IMR-90 (cell line): ENCODE results near the gene ZDHHC1. TPM values are rescaled to one million over a fixed set of nuclear protein-coding genes. Genes with fewer than 3 reads are reported as not detected.
A peak's percentile ranks its signal among the peaks of the same experiment; 100 is the strongest.

ENCODE experiments used
- ATAC-seq: fragments of 200-7000 bp; cut with Tn5 transposase; 2 replicates; pipeline ENCODE4 v1.9.1; 2020; ENCODE audit warnings: low read depth, mild to moderate bottlenecking, moderate library complexity
- BruUV-seq: library from RNA; stranded (reverse); fragments of 400-500 nt; replicated peaks from 2 replicates; lab custom pipeline; 2021; lab: Mats Ljungman, UMichigan
- CTCF ChIA-PET: fragments of 300-600 bp; formaldehyde crosslinking; extraction: SDS; loops from one replicate; lab custom pipeline; 2021; ENCODE audit warnings: antibody characterized with exemption; lab: Yijun Ruan, JAX
- POLR2A ChIA-PET: fragments of 300-600 bp; sonication (Branson Sonifier 250); formaldehyde crosslinking; loops from one replicate; lab custom pipeline; 2022; ENCODE audit warnings: antibody characterized with exemption; ENCODE audit not compliant: unreplicated experiment; lab: Charles Lee
- DNase-seq: peaks from one replicate; pipeline ENCODE4 v3.0.0; 2013
- H2AFZ ChIP-seq: replicated peaks from 2 replicates; pipeline ENCODE3; 2013; ENCODE audit warnings: low read length, mild to moderate bottlenecking; ENCODE audit not compliant: poor library complexity
- H2AK5ac ChIP-seq: 2 replicates; pipeline ENCODE4 v1.6.1; 2013; ENCODE audit warnings: low read depth, low read length, inconsistent platforms
- H2AK9ac ChIP-seq: replicated peaks from 2 replicates; pipeline ENCODE3; 2013; ENCODE audit warnings: mild to moderate bottlenecking, low read depth, low read length, moderate library complexity; ENCODE audit not compliant: poor library complexity
- H2BK120ac ChIP-seq: 2 replicates; pipeline ENCODE4 v1.6.1; 2013; ENCODE audit warnings: low read depth, low read length, inconsistent platforms
- H2BK15ac ChIP-seq: 3 replicates; pipeline ENCODE4 v1.6.1; 2013; ENCODE audit warnings: low read depth, low read length, inconsistent platforms
- H2BK20ac ChIP-seq: 2 replicates; pipeline ENCODE4 v1.6.1; 2013; ENCODE audit warnings: low read depth, mild to moderate bottlenecking, inconsistent platforms, low read length, moderate library complexity
- H2BK5ac ChIP-seq: 2 replicates; pipeline ENCODE4 v1.6.1; 2013; ENCODE audit warnings: mild to moderate bottlenecking, low read depth, low read length, inconsistent platforms; ENCODE audit not compliant: poor library complexity, severe bottlenecking
- H3K14ac ChIP-seq: replicated peaks from 2 replicates; pipeline ENCODE4 v1.6.1; 2013; ENCODE audit warnings: low read depth, low read length, inconsistent platforms
- H3K18ac ChIP-seq: 2 replicates; pipeline ENCODE4 v1.6.1; 2013; ENCODE audit warnings: low read depth, low read length, control low read depth
- H3K23ac ChIP-seq: 2 replicates; pipeline ENCODE4 v1.6.1; 2013; ENCODE audit warnings: low read depth, low read length, inconsistent platforms
- H3K27ac ChIP-seq: 2 replicates; pipeline ENCODE4 v1.5.1; 2013; ENCODE audit warnings: mild to moderate bottlenecking, control low read depth, low read length; ENCODE audit not compliant: insufficient read depth
- H3K27me3 ChIP-seq: 2 replicates; pipeline ENCODE4 v1.6.1; 2013; ENCODE audit warnings: low read length; ENCODE audit not compliant: control insufficient read depth, insufficient read depth
- H3K36me3 ChIP-seq: 2 replicates; pipeline ENCODE4 v1.6.1; 2013; ENCODE audit warnings: low read length, mixed read lengths; ENCODE audit not compliant: control insufficient read depth, insufficient read depth
- H3K4ac ChIP-seq: 2 replicates; pipeline ENCODE4 v1.6.1; 2013; ENCODE audit warnings: low read depth, low read length, inconsistent platforms
- H3K4me1 ChIP-seq: 2 replicates; pipeline ENCODE4 v1.6.1; 2013; ENCODE audit warnings: low read length, mixed read lengths; ENCODE audit not compliant: control insufficient read depth, insufficient read depth
- H3K4me2 ChIP-seq: 2 replicates; pipeline ENCODE4 v1.6.1; 2013; ENCODE audit warnings: low read depth, mild to moderate bottlenecking, control low read depth, low read length, moderate library complexity
- H3K4me3 ChIP-seq: 2 replicates; pipeline ENCODE4 v1.5.1; 2013; ENCODE audit warnings: low read depth, mild to moderate bottlenecking, control low read depth, low read length, moderate library complexity; ENCODE audit not compliant: insufficient read depth
- H3K56ac ChIP-seq: 2 replicates; pipeline ENCODE4 v1.6.1; 2013; ENCODE audit warnings: low read length, inconsistent platforms; ENCODE audit not compliant: insufficient read depth; ENCODE audit errors: extremely low read depth
- H3K79me1 ChIP-seq, 2 experiments: 2 replicates each; pipeline ENCODE4 v1.6.1; 2013; ENCODE audit warnings: low read length in 2 of 2, inconsistent platforms in 1 of 2, low read depth in 1 of 2
- H3K9ac ChIP-seq: 2 replicates; pipeline ENCODE4 v1.6.1; 2013; ENCODE audit warnings: low read depth, low read length, control low read depth
- H3K9me1 ChIP-seq: 2 replicates; pipeline ENCODE4 v1.6.1; 2013; ENCODE audit warnings: low read length, inconsistent platforms; ENCODE audit not compliant: insufficient read depth
- H3K9me3 ChIP-seq: 2 replicates; pipeline ENCODE4 v1.6.1; 2013; ENCODE audit warnings: low read length; ENCODE audit not compliant: control insufficient read depth, insufficient read depth
- H4K20me1 ChIP-seq: 2 replicates; pipeline ENCODE4 v1.6.1; 2013; ENCODE audit warnings: low read length, inconsistent platforms; ENCODE audit not compliant: insufficient read depth
- H4K5ac ChIP-seq: 2 replicates; pipeline ENCODE4 v1.6.1; 2013; ENCODE audit warnings: mild to moderate bottlenecking, low read depth, low read length, control low read depth
- H4K8ac ChIP-seq, 2 experiments: 2 replicates each; pipeline ENCODE4 v1.6.1; 2013; ENCODE audit warnings: low read depth in 2 of 2, low read length in 2 of 2, control low read depth in 1 of 2, inconsistent platforms in 1 of 2
- H4K91ac ChIP-seq: 2 replicates; pipeline ENCODE4 v1.6.1; 2013; ENCODE audit warnings: low read depth, low read length, inconsistent platforms; ENCODE audit not compliant: insufficient read depth
- BHLHE40 ChIP-seq: fragments of 150-350 bp; IDR thresholded peaks from 2 replicates; pipeline ENCODE4 v1.6.1; 2016; ENCODE audit warnings: mild to moderate bottlenecking, low read depth, low read length
- FOS ChIP-seq: fragments of 150-350 bp; IDR thresholded peaks from 2 replicates; pipeline ENCODE4 v1.6.1; 2016; ENCODE audit warnings: low read depth, low read length
- MAFK ChIP-seq: IDR thresholded peaks from 2 replicates; pipeline ENCODE4 v1.6.1; 2012; ENCODE audit warnings: low read depth, low read length, improper control_type of control experiment
- MAZ ChIP-seq: IDR thresholded peaks from 2 replicates; pipeline ENCODE4 v1.6.1; 2012; ENCODE audit warnings: low read depth, mild to moderate bottlenecking, low read length, improper control_type of control experiment, moderate library complexity, borderline replicate concordance
- MXI1 ChIP-seq: IDR thresholded peaks from 2 replicates; pipeline ENCODE4 v1.6.1; 2012; ENCODE audit warnings: low read depth, mild to moderate bottlenecking, low read length, moderate library complexity, borderline replicate concordance
- NFE2L2 ChIP-seq: fragments of 150-350 bp; IDR thresholded peaks from 2 replicates; pipeline ENCODE4 v1.6.1; 2016; ENCODE audit warnings: low read depth, mild to moderate bottlenecking, low read length
- RCOR1 ChIP-seq: IDR thresholded peaks from 2 replicates; pipeline ENCODE4 v1.6.1; 2012; ENCODE audit warnings: mild to moderate bottlenecking, low read length, improper control_type of control experiment; ENCODE audit not compliant: insufficient replicate concordance
- RFX5 ChIP-seq: IDR thresholded peaks from 2 replicates; pipeline ENCODE4 v1.8.0; 2012; ENCODE audit warnings: low read depth, mild to moderate bottlenecking, low read length, moderate library complexity
- USF2 ChIP-seq: fragments of 150-350 bp; IDR thresholded peaks from 2 replicates; pipeline ENCODE4 v1.6.1; 2017; ENCODE audit warnings: mild to moderate bottlenecking, antibody characterized with exemption, low read length, low read depth
- WGBS, 2 experiments: methylation state at CpG; one replicate each; pipeline versions ENCODE4 v1.1.5 to v1.1.7; 2013; ENCODE audit warnings: missing lambda C conversion rate in 2 of 2; ENCODE audit not compliant: insufficient read length in 1 of 2; ENCODE audit errors: extremely low coverage in 2 of 2; 5-methylcytosine and 5-hydroxymethylcytosine counted together
- dilution Hi-C: fragments of 300-500 bp; cut with HindIII; formaldehyde crosslinking; loops from one replicate; pipeline ENCODE4 v1.14.3; 2018; ENCODE audit warnings: low sequenced_read_pairs; ENCODE audit not compliant: unreplicated experiment
- in situ Hi-C: fragments of 300-500 bp; cut with MboI; formaldehyde crosslinking; loops from 3 replicates; pipeline ENCODE4 v1.14.3; 2019; ENCODE audit warnings: low sequenced_read_pairs, inconsistent platforms, mixed read lengths
- intact Hi-C: fragments of 100-400 bp; cut with micrococcal nuclease; formaldehyde crosslinking; loops from 2 replicates; pipeline ENCODE4 v1.10.0; 2022
- polyA plus RNA-seq, 3 experiments: library from polyadenylated mRNA; depleted of rRNA; stranded (reverse); fragments of >200 nt; gene quantifications; 2 replicates each; pipeline ENCODE4 v1.2.3, GENCODE V29; 2012; ENCODE audit warnings: low replicate concordance in 1 of 3
- total RNA-seq: library from RNA; depleted of rRNA; stranded (reverse); fragments of >200 nt; gene quantifications from 2 replicates; pipeline ENCODE4 v1.2.3, GENCODE V29; 2012
- TF ChIP-seq, protein P1 (sequence below): fragments of 150-350 bp; IDR thresholded peaks from 2 replicates; pipeline ENCODE4 v1.6.1; 2016; ENCODE audit warnings: low read depth, mild to moderate bottlenecking, low read length, moderate library complexity, borderline replicate concordance

ZDHHC1 gene
- total and polyA plus RNA-seq, 2 of the 4 experiments (the other 2 are of a cell fraction), result 2.0 to 5.9 TPM

- intact Hi-C loops, result no loop called here
- Histone ChIP-seq H4K20me1 (no peaks in the 10 kb centered on the region), H2BK5ac (no peak overlapping the region), H3K79me1 (no peaks in the 10 kb centered on the region), H3K23ac (no peak overlapping the region), H3K4me2 (no peak overlapping the region), H3K9me1 (no peaks in the 10 kb centered on the region), H3K14ac (0 out of 2 replicates have a peak overlapping the region, but pooled peaks have one; percentile 30), H3K9ac (no peak overlapping the region), H3K56ac (no peak overlapping the region), H2BK15ac (no peak overlapping the region), H3K27me3 (peaks cover 31% of the 10 kb centered on the region), H2AK9ac (no peak overlapping the region), H3K18ac (no peak overlapping the region), H4K5ac (no peak overlapping the region), H2AK5ac (no peak overlapping the region), H3K4me1 (no peaks in the 10 kb centered on the region), H3K36me3 (no peaks in the 10 kb centered on the region), H2BK120ac (no peak overlapping the region), H3K9me3 (no peaks in the 10 kb centered on the region), H3K27ac (no peak overlapping the region), H2BK20ac (no peak overlapping the region), H4K8ac (no peak overlapping the region), H2AFZ (no peak overlapping the region), H4K91ac (no peak overlapping the region), H3K4ac (no peak overlapping the region), H3K4me3 (no peak overlapping the region)
- BruUV-seq, result no TSS peak
- no peak for DNase-seq
- dilution Hi-C loops, result no loop called here
- CTCF ChIA-PET, result no interaction called here
- no peak for ATAC-seq
- WGBS, 2 experiments, result 42% methylated on average over 2 of the region's 4 CpGs; no CpG with 5 or more reads in 1 of the 2 experiments
- TF ChIP-seq USF2 (no peak), FOS (no peak), RCOR1 (no peak), MAFK (no peak), RFX5 (no peak), MAZ (no peak), BHLHE40 (no peak), MXI1 (no peak), NFE2L2 (no peak)
- TF ChIP-seq, protein P1, sequence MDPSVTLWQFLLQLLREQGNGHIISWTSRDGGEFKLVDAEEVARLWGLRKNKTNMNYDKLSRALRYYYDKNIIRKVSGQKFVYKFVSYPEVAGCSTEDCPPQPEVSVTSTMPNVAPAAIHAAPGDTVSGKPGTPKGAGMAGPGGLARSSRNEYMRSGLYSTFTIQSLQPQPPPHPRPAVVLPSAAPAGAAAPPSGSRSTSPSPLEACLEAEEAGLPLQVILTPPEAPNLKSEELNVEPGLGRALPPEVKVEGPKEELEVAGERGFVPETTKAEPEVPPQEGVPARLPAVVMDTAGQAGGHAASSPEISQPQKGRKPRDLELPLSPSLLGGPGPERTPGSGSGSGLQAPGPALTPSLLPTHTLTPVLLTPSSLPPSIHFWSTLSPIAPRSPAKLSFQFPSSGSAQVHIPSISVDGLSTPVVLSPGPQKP, result no peak
- in situ Hi-C loops, result no loop called here
- POLR2A ChIA-PET, result no interaction called here
Observed at GRCh38 chr16:67357561-67357960, 58.7 kb downstream of the ZDHHC1 start.
